ENCODE results near the gene DNAJC28.
"Not testable (repeated sequence)": the region's sequence is repeated elsewhere in the genome, so short reads cannot be mapped to it uniquely, and the experiment has no call there.

The DNAJC28 gene

GRCh38 chr21:33455686-33456446 lies 35.6 kb downstream of the DNAJC28 start:
- no peak overlapping the region for H3K27ac ChIP-seq
- no peaks in the 10 kb centered on the region for H3K27me3 ChIP-seq
- H3K36me3 ChIP-seq = peaks cover 4% of the 10 kb centered on the region
- no peak overlapping the region for H3K4me3 ChIP-seq (ENCODE audit: low read depth in 1 of 2, low read length in 1 of 2)
- H3K9me3 ChIP-seq = no peaks in the 10 kb centered on the region
- no peaks in the 10 kb centered on the region for H3K4me1 ChIP-seq (ENCODE audit: control insufficient read depth in 1 of 2, insufficient read depth in 1 of 2, low read depth in 1 of 2, low read length in 1 of 2)
- no peak for TF ChIP-seq CTCF (IDR thresholded peaks at IDR 0.05)

- H3K9me3 ChIP-seq = no peaks in the 10 kb centered on the region
- H3K36me3 ChIP-seq = peaks cover 10% of the 10 kb centered on the region
- no peaks in the 10 kb centered on the region for H3K4me1 ChIP-seq (ENCODE audit: control insufficient read depth in 1 of 2, insufficient read depth in 1 of 2, low read depth in 1 of 2, low read length in 1 of 2)
- no peak overlapping the region for H3K4me3 ChIP-seq (ENCODE audit: low read depth in 1 of 2, low read length in 1 of 2)
- TF ChIP-seq CTCF (IDR thresholded peaks at IDR 0.05) = no peak
- no peak overlapping the region for H3K27ac ChIP-seq
- no peaks in the 10 kb centered on the region for H3K27me3 ChIP-seq
Observed at GRCh38 chr21:33452362-33452761, 39.2 kb downstream of the DNAJC28 start.

GRCh38 chr21:33451634-33452071 lies 39.9 kb downstream of the DNAJC28 start:
- Histone ChIP-seq H3K27ac (no peak overlapping the region), H3K27me3 (no peaks in the 10 kb centered on the region), H3K4me3 (ENCODE audit: low read depth in 1 of 2, low read length in 1 of 2) (no peak overlapping the region), H3K4me1 (ENCODE audit: control insufficient read depth in 1 of 2, insufficient read depth in 1 of 2, low read depth in 1 of 2, low read length in 1 of 2) (no peaks in the 10 kb centered on the region), H3K9me3 (no peaks in the 10 kb centered on the region), H3K36me3 (peaks cover 10% of the 10 kb centered on the region)
- TF ChIP-seq CTCF (IDR thresholded peaks at IDR 0.05) = no peak

- TF ChIP-seq CTCF (IDR thresholded peaks at IDR 0.05) = no peak
- no peaks in the 10 kb centered on the region for H3K4me1 ChIP-seq (ENCODE audit: control insufficient read depth in 1 of 2, insufficient read depth in 1 of 2, low read depth in 1 of 2, low read length in 1 of 2)
- no peaks in the 10 kb centered on the region for H3K27me3 ChIP-seq
- H3K4me3 ChIP-seq (ENCODE audit: low read depth in 1 of 2, low read length in 1 of 2) = no peak overlapping the region
- H3K27ac ChIP-seq = no peak overlapping the region
- peaks cover 10% of the 10 kb centered on the region for H3K36me3 ChIP-seq
- H3K9me3 ChIP-seq = no peaks in the 10 kb centered on the region
Observed at GRCh38 chr21:33449616-33450015, 41.9 kb downstream of the DNAJC28 start.

- H3K27me3 ChIP-seq; H3K4me1 ChIP-seq (ENCODE audit: control insufficient read depth in 1 of 2, insufficient read depth in 1 of 2, low read depth in 1 of 2, low read length in 1 of 2); H3K9me3 ChIP-seq; H3K4me3 ChIP-seq (ENCODE audit: low read depth in 1 of 2, low read length in 1 of 2); H3K27ac ChIP-seq: not testable (repeated sequence)
- peaks cover 34% of the 10 kb centered on the region for H3K36me3 ChIP-seq
Observed at GRCh38 chr21:33446620-33447019, 44.9 kb downstream of the DNAJC28 start.

GRCh38 chr21:33444499-33444898 lies 47.0 kb downstream of the DNAJC28 start:
- H3K27ac ChIP-seq = no peak overlapping the region
- no peak for TF ChIP-seq CTCF (IDR thresholded peaks at IDR 0.05)
- no peaks in the 10 kb centered on the region for H3K27me3 ChIP-seq
- no peaks in the 10 kb centered on the region for H3K9me3 ChIP-seq
- H3K36me3 ChIP-seq = peaks cover 43% of the 10 kb centered on the region
- no peak overlapping the region for H3K4me3 ChIP-seq (ENCODE audit: low read depth in 1 of 2, low read length in 1 of 2)
- H3K4me1 ChIP-seq (ENCODE audit: control insufficient read depth in 1 of 2, insufficient read depth in 1 of 2, low read depth in 1 of 2, low read length in 1 of 2) = no peaks in the 10 kb centered on the region
